Activated CD4-positive, CD25-positive, alpha-beta regulatory T cell treated with anti-CD3 and anti-CD28 coated beads, Interleukin-2, amount 50 U/mL, for 72 hours (primary cell): Measurements from ENCODE around the gene C20orf96.
A peak's percentile ranks its signal among the peaks of the same experiment; 100 is the strongest.
"Not testable (repeated sequence)": the region's sequence is repeated elsewhere in the genome, so short reads cannot be mapped to it uniquely, and the experiment has no call there.

Experiments
- DNase-seq: peaks from one replicate; pipeline ENCODE4 v3.0.0; 2021

C20orf96 gene

DNA sequence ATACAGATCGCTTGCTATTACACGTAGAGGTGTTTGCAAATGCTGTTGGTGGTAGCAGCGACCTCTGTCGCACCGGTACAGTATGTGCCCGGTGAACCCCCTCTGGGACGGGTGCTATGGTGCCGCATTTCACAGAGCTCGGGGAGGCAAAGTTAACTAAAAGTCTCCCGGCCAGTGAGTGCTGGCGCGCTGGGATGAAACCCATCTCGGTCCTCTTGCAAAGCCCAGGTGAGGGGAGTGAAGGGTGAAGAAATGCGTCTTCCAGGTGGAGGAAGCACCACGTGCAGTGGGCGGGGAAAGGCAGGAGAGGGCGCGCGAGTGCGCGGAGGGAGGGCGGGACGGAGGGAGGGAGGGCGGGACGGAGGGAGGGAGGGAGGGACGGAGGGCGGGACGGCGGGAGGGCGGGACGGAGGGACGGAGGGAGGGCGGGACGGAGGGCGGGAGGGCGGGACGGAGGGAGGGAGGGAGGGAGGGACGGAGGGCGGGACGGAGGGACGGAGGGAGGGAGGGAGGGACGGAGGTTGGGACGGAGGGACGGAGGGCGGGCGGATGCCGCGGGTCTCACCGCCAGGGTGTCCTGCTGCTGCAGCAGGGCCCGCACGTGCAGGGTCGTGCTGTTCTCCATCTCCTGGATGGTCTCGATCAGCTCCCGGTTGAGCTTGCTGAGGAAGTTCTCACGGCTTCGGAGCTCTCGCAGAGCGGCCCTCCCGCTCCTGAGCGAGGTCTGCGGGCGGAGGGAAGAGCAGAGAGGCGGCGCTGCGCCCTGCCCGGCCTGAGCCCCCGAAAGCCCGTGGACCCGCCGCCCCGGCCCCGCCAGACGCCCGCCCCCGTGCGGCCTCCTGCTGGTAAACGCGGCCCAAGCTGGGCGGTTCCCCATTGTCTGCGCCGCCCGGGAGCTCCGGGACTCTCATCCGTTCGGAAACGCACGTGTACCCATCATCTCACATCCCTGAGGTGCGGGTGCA, 11.7 kb downstream of the C20orf96 start:
- no peak for DNase-seq

DNA sequence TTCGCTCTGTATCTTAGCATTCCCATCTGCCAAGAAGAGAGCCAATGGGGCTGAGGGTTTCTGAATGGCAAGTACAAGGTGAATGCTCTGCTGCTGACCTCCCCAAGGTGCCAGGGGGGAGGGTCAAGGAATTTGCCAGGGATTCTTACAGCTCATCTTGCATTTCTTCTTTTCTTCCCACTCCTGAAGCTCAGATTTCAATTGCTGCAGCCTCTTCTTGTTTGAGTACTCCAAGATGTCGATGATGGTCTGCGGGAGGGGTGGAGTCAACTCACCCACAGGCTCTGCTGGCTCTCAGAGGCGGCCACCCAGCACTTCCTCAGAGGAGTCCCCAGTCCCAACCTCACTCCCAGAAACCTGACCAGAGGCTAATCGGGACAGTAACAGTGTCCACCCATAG, 12.4 kb downstream of the C20orf96 start:
- no peak for DNase-seq

DNA sequence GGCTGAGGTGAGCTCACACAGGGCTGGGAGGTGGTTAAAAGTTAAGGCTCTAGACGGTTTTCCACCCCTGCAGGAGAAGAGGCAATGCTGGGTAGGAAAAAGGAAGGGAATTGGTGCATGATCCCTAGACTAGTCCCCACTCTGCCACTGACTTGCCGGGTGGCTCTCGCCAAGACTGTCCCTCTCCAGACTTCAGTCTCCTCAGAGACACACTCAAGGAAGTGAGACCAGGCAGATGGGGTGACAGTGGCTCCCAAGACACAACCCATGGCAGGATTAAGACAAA, 13.1 kb downstream of the C20orf96 start:
- DNase-seq: no peak

DNA sequence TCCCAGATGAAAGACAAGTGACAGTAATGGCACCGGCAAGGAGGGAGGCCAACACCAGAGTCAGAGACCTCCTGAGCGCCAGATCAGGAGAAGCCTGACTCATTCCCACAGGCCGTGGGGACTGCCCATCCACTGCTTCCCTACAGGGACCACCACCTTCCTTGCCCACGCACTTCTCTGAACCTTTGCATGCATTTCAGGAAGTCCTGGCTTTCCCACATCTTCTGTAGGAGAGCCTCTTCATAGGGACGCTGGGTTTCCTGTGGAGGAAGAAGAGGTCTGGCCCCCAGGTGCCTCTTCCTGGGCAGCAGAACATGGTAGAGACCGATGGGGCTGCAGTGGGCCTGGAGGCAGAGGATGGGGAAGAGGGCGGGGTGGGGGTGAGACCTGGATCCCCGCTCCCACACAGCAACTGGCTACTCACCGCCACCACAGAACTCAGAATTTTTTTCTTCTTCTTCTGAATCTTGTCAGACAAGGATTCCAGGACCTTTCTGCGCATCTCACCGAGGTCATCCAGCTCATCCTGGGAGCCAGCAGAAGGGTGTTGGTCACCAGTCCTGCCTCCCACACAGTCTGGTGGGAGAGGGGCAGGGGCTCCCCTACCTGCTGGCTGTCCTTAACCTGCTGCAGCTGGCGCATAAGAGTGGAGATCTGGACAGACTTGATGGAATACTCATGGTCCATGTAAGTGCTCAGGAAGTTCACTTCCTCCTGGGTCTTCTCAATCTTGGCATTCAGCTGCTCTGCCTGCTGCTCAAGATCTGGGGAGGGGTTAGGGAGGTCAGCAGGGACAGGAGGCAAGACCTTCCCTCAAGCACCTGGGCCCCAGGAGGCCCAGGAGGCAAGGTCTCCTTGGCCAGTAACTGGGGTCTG, 13.7 kb downstream of the C20orf96 start:
- DNase-seq: no peak

DNA sequence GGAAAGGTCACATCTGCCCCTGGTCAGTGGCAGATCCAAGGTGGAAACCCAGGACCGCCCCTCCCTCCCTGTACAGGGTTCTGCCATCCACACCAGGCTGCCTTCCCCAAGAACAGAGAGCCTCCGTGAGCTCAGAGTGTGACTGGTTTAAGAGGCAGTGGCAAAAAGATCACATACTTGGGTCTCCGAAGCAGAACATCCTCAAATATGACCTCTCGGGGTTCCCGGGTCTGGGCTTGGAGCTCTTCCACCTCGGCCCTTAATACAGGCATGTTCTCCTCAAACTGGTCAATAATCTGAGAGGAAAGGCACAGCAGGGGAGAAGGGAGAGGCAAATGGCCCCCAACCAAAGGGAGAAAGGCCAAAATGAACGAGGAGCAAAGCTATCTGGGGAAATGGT, 14.8 kb downstream of the C20orf96 start:
- DNase-seq: no peak

DNA sequence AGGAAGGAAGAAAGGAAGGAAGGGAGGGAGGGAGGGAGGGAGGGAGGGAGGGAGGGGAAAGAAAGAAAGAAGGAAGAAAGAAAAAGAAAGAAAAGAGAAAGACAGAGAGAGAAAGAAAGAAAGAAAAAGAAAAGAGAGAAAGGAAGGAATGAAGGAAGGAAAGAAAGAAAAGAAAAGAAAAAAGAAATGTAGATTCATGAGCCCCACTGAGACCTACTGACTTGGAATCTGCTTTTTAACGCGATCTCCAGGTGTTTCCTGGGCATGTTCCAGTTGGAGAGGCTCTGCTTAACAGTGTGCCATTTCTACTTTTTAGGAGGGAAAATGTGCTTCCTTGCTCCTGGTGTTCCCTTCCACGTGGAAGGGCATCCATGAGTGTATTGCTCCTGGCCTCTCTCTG, 16.7 kb downstream of the C20orf96 start:
- DNase-seq: no peak

DNA sequence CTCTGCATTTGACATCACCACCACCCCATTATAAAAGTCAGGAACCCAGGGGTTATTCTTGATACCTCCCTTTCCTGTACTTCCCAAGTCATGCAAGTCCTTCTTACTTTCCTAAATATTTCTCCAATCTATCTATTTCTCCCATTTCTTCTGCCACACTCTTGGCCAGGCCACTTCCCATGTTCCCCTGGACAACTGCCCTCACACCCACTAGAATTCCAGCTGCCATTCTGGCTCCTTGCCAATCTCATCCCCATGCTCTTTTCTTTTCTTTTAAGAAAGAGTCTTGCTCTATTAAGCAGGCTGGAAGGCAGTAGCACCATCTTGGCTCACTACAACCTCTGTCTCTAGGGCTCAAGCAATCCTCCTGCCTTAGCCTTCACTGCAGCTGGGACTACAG, 17.8 kb downstream of the C20orf96 start:
- no peak for DNase-seq

DNA sequence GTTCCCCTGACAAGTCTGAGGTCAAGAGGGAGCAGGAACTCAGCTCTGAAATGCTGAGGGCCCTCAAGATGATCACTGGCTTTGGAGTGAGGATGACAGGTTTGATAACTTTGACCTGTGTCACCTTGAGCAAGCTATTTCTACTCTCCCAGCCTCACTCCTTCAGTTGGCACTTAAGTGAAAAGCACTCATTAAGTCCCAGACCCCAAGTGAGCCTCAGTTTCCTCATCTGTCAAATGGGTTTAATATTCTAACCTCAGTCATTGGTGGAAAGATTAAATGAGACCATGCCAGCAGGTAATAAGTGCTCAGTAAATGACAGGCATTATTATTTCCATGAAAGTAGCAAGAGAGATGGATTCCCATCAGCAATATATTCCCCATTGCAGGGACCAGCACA, 19.0 kb downstream of the C20orf96 start:
- no peak for DNase-seq

DNA sequence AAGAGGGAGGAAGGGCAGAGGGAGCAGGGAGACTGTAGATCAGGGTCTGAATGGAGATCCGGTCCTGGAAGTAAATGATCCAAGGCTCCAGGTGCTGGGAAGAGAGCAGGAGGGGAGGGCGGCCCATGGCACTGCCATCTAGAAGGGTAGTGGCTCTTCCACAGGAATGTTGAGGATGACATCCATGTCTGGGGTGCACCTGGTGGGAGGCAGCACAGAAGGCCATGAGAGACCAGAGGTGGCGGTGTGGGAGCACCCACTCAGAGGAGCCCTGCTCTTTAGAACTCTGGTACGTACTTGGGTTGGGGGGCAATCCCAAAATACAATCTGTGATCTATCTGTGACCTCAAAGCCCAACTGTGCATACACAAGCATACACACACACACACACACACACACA, 19.5 kb downstream of the C20orf96 start:
- DNase-seq: no peak

DNA sequence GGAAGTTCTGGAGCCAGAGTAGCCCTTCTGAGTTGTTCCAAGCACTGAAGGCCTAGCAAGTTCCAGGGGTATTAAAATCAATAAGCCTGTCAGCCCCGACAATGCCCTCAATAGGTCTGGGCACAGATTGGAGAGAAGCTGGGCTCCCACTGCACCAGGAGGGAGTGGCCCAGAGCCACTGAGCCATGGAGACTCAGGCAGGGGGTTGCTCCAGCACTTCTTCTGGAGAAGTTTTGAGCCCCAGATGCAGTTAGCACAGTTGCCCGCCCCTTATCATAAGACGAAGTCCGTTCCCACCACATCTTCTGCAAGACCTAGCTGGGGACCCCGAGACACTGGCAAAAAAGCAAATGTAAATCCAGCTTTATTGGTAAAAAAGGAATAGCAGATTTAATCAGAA, 20.0 kb downstream of the C20orf96 start:
- no peak for DNase-seq

DNA sequence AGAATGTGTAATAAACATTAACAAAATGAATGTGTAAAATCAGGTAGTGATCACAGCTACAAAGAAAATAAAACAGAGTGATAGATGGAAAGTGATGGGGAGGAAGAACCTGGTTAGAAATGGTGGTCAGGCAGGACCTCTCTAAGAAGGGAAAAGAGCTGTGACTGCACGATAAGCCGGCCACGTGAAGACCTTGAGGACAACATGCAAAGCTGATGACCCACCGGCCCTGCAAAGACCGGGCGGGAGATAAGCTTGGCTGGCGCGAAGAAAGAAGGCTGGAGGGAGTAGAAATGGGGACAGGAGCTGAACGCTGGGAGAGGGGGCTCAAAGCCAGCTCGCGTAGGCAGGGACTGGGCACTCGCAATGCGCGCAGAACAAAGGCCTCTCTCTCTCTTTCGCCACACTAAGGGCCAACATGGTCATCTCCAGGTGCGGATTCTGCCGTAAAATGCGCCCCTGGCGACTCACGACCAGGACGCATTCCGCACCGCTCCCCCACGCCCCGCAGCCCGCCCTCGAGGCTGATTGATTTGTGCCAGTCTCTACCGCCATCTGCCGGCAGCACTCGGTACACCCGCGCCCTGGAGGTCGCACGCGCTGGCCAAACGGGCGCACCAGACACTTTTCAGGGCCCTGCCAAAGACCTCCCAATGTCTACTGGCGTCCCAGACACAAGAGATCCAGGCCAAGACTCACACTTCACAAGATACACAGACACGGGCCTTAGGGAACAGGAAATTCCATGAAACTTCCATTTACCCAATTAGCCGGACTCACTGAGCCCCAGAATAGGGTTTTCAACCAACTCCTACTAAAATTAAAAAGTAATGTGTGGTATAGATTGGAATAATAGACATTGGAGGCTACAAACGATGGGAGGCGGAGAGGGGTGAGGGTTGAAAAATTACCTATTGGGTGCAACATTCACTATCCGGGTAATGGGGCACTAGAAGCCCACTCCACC, 23.7 kb downstream of the C20orf96 start:
- peak; percentile 90 for DNase-seq

DNA sequence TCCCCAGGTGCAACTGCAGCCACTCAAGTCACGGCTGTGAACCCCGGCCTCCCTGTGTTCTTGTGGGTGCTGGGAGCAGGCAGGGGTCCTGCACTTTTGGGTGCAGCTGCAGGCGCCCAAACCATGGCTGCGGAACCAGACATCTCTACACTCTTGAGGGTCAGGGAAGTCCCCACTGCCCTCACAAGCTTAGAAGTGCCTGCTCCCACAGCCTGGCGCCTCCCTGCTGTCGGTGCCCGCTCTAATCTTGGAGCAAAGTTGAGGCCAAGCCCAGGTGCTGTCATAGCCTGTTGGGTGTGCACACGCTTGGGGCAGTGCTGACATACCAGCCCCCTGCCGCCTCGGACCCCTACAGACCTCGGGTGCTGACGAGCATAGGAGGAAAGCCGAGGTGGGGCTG, 26.8 kb downstream of the C20orf96 start:
- no peak for DNase-seq

DNA sequence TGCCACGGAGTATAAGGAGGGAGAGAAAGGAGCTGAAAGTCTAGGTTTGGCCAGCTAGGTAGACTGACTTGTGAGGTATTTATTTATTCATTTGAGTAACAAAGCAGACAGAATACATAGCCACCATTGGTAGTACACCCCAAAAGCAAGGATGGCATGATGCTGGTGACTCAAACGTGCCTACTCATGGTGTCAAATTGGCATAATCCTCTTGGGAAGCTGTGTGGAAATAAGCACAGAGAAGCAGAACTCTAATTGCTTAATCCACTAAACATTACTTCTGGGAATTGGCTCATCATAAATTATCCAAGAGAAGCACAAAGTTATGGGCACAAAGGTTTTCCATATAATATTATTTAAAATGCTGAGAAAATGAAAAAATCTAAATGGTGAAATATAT, 30.6 kb downstream of the C20orf96 start:
- no peak for DNase-seq

DNA sequence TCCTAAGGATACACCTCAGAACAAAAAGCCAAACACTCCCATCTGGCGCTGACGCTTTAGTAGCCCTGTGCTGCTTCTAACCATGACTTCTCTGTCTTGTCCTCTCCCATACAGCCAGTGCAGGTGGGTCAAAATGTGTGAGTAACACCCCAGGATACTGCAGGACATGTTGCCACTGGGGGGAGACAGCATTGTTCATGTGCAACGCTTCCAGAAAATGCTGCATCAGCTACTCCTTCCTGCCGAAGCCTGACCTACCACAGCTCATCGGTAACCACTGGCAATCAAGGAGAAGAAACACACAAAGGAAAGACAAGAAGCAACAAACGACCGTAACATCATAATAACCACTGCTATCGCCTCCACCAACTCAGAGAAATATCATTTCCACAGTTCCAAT, 31.6 kb downstream of the C20orf96 start:
- DNase-seq: no peak

DNA sequence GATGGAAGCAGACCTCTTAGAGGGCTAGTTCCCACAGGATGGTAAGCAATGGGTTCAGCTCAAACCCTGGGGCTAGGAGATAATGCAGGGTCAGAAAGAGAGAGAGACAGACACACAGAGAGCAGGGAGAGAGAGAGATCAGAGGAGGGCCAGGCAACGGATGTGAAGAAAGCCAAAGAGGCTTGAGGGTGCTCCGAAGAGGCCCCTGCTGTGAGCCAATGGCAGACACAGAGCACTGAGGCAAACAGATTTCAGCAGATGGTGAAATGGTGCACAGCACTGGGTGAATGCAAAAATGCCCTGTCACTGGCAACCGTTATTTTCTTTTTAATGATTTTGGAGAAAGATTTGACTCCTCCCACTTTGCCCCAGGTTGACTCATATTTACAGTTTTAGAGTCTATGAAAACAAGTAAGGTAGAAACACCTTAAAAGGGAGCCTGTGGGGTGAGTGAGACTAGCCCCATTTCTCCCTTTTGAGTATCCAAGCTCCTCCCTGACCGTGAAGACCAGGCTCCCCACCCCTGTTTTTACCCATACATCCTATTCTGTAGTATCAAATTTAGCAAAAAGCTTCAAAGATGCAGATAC, 32.2 kb downstream of the C20orf96 start:
- no peak for DNase-seq

DNA sequence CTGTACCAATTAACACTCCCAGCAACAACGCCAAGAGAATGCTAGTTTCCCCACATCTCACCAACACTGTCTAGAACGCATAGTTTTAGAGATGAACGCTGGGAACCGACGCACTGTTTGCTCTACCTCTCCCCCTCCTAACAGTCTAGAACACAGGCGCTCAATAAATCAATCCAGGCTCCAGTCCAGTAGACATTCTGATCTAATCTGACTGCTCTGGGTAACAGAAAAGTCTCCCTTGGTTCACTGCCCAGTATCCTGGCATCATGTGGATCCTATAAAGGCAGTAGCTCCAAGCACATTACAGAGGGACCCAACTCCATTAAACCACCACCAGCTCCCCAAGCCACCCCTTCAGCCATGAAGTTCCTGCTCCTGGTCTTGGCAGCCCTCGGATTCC, 33.1 kb downstream of the C20orf96 start, which contains the start of gene DEFB132:
Gene DEFB132 (plus strand): TSS at position 306 of the 400 bp plus-strand sequence. CDS start 55 bp downstream, at position 361.
- no peak for DNase-seq

DNA sequence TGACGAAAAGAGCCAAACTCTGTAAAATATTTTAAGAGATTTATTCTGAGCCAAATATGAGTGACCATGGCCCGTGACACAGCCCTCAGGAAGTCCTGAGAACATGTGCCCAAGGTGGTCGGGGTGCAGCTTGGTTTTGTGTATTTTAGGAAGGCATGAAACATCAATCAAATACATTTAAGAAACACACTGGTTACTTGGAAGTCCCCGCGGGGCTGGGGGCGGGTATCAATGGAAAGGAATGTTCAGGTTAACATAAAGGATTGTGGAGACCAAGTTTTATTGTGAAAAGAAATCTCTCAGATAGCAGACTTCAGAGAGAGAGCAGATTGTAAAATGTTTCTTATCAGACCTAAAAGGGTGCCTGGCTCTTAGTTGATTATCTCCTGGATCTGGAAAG, 37.1 kb downstream of the C20orf96 start:
- not testable (repeated sequence) for DNase-seq

DNA sequence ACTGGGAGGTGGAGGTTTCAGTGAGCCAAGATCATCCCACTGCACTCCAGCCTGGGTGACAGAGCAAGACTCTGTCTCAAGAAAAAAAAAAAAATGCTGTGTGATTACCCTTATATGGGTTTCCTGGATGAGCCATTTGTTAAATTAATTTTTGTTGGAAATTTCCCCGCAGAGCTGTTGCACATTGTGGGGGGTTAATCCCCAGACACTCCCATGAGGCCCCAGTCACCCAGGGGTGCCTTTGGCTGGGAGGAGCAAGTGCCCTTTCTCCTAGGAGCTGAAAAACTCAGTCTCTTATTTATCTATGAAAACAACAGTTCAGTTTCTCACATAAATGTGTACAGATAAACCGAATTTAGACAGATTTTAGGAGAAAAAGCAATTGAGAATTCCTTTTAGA, 37.7 kb downstream of the C20orf96 start:
- DNase-seq: no peak

DNA sequence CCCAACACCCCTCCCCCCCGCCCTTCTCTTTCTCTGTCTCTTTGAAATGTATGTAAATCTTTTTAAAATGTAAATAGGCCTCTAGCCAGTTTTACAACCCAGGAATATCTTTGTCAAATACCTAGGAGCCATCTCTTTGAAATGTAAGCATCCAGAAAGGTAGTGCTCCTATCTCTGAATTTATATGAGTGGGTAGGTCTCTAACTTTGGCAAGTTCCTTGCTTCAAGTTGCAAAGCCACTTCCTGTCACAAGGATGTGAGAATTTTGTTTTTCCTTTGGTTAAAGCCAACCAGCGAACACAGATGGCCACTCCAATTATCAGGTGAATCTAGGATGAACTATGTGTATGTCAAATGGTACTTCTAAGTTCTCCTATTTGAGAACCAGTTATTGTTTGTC, 39.2 kb downstream of the C20orf96 start:
- DNase-seq: no peak

DNA sequence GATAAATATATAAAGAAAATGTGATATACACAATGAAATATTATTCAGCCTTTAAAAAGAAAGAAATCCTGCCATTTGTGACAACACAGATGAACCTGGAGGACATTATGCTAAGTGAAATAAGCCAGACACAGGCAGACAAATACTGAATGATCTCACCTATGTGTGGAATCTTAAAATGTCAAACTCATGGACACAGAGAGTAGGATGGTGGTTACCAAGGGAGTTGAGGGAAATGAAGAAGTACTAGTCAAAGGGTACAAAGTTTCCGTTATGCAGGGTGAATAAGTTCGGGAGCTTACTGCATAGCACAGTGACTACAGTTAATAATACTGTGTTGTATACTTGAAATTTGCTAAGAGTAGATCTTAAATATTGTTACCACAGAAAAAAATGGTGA, 47.6 kb downstream of the C20orf96 start:
- DNase-seq: no peak

DNA sequence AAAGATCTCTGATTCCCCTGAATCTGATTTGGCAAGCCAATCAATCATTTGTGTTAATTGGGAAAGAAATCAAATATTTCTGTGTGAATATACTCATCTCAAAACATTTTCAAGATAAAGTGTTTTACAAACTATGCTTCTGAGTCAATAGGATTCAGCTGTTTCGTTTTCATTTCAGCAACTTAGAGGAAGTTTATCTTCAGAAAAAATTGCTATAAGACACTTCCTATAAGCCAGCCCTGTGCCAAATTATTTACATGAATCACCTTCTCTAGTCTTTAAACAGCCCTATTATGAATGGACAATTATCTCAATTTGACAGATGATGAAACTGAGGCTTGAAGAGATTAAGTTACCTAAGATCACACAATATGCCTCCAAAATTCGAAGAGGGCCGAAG, 52.6 kb downstream of the C20orf96 start:
- no peak for DNase-seq

DNA sequence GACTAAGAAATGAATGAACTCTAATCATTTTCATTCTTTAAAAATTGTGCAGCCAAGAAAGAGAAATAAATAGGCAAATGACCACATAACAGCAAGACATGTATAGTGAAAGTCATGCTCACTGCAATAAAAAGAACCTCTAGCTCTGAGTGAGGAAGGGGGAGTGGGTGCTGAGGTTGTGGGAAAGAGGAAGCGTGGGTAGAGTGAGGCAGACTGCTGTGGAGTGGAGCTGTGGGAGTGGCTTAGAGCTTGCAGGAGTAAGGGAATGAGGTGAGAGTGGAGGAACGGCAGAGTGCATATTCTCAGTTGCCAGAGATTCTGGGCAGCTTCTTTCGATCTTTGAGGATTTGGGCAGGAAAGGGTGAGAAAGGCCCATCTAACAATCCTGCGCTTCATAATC, 53.1 kb downstream of the C20orf96 start:
- DNase-seq: no peak
